Left ventricle myocardium inferior (tissue), 1 donor: ENCODE measurements around the gene ZNF579. TPM values are rescaled to one million over a fixed set of nuclear protein-coding genes. Genes with fewer than 3 reads are reported as not detected.

Source experiments
- DNase-seq: peaks from one replicate; pipeline ENCODE4 v3.0.0-alpha.2; 2020
- H3K27ac ChIP-seq: fragments of 200-600 bp; replicated peaks from 2 replicates; pipeline ENCODE4 v1.8.0; 2021
- H3K27me3 ChIP-seq: fragments of 200-600 bp; 2 replicates; pipeline ENCODE4 v1.8.0; 2021; ENCODE audit warnings: low read depth
- H3K36me3 ChIP-seq: fragments of 200-600 bp; 2 replicates; pipeline ENCODE4 v1.8.0; 2021
- H3K4me1 ChIP-seq: fragments of 200-600 bp; 2 replicates; pipeline ENCODE4 v1.8.0; 2021
- H3K4me3 ChIP-seq: fragments of 200-600 bp; 2 replicates; pipeline ENCODE4 v1.8.0; 2021; ENCODE audit warnings: mild to moderate bottlenecking, moderate library complexity
- H3K9me3 ChIP-seq: fragments of 200-600 bp; replicated peaks from 2 replicates; pipeline ENCODE4 v1.8.0; 2021
- intact Hi-C: fragments of 100-400 bp; cut with micrococcal nuclease; formaldehyde crosslinking; loops from one replicate; pipeline ENCODE4 v1.11.0; 2022
- total RNA-seq: library from RNA; stranded (reverse); fragmentation: NEBNext Ultra II Directional; extraction: Animal tissue kit (Norgen Biotek cat#: 25700); gene quantifications from one replicate; pipeline ENCODE4 v1.2.1, GENCODE V29; 2021
- TF ChIP-seq, protein P1 (sequence below): fragments of 200-600 bp; IDR thresholded peaks from 2 replicates; pipeline ENCODE4 v1.8.0; 2021; ENCODE audit warnings: antibody characterized with exemption, mild to moderate bottlenecking, borderline replicate concordance
- donor health status: DM: no; HTN: yes; CAD: no; lungs with severe emphysema.

The ZNF579 gene
- total RNA-seq, 1 donor from 2014 or later = 11.5 TPM

- H3K27me3 ChIP-seq = no peaks in the 10 kb centered on the region
- no peak overlapping the region for H3K27ac ChIP-seq
- H3K36me3 ChIP-seq = peaks cover 49% of the 10 kb centered on the region
- intact Hi-C loops = no loop called here
- H3K4me1 ChIP-seq = peaks cover 30% of the 10 kb centered on the region
- H3K9me3 ChIP-seq = no peaks in the 10 kb centered on the region
- TF ChIP-seq, protein P1, sequence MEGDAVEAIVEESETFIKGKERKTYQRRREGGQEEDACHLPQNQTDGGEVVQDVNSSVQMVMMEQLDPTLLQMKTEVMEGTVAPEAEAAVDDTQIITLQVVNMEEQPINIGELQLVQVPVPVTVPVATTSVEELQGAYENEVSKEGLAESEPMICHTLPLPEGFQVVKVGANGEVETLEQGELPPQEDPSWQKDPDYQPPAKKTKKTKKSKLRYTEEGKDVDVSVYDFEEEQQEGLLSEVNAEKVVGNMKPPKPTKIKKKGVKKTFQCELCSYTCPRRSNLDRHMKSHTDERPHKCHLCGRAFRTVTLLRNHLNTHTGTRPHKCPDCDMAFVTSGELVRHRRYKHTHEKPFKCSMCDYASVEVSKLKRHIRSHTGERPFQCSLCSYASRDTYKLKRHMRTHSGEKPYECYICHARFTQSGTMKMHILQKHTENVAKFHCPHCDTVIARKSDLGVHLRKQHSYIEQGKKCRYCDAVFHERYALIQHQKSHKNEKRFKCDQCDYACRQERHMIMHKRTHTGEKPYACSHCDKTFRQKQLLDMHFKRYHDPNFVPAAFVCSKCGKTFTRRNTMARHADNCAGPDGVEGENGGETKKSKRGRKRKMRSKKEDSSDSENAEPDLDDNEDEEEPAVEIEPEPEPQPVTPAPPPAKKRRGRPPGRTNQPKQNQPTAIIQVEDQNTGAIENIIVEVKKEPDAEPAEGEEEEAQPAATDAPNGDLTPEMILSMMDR = no peak
- DNase-seq = no peak
- H3K4me3 ChIP-seq = no peak overlapping the region
These were observed 34.3 kb upstream of the ZNF579 start for GRCh38 chr19:55614711-55615542.

GRCh38 chr19:55613930-55614710, 33.5 kb upstream of the ZNF579 start:
- intact Hi-C loops = no loop called here
- Histone ChIP-seq H3K27ac (no peak overlapping the region), H3K36me3 (peaks cover 57% of the 10 kb centered on the region), H3K27me3 (no peaks in the 10 kb centered on the region), H3K9me3 (no peaks in the 10 kb centered on the region), H3K4me3 (no peak overlapping the region), H3K4me1 (peaks cover 30% of the 10 kb centered on the region)
- DNase-seq = no peak
- TF ChIP-seq, protein P1 = no peak

DNA sequence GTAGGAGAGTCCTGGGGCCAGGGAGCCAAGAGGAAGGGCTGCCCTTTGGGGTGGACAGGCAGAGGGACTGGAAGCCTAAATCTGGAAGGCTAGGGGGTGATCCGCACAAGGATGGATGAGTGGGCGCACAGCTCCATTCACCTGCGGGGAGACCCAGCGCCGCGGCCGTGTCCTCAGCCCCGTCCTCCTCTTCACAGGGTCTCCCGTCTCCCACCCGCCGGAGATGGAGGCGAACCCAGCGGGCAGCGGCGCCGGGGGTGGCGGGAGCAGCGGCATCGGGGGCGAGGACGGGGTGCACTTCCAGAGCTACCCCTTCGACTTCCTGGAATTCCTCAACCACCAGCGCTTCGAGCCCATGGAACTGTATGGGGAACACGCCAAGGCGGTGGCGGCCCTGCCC, 32.7 kb upstream of the ZNF579 start:
- no peaks in the 10 kb centered on the region for H3K9me3 ChIP-seq
- DNase-seq = no peak
- H3K27ac ChIP-seq = peak overlapping the region; percentile 88
- peaks cover 33% of the 10 kb centered on the region for H3K4me1 ChIP-seq
- H3K27me3 ChIP-seq = no peaks in the 10 kb centered on the region
- H3K4me3 ChIP-seq = no peak overlapping the region
- H3K36me3 ChIP-seq = peaks cover 60% of the 10 kb centered on the region
- intact Hi-C loops = no loop called here
- TF ChIP-seq, protein P1 = no peak

DNA sequence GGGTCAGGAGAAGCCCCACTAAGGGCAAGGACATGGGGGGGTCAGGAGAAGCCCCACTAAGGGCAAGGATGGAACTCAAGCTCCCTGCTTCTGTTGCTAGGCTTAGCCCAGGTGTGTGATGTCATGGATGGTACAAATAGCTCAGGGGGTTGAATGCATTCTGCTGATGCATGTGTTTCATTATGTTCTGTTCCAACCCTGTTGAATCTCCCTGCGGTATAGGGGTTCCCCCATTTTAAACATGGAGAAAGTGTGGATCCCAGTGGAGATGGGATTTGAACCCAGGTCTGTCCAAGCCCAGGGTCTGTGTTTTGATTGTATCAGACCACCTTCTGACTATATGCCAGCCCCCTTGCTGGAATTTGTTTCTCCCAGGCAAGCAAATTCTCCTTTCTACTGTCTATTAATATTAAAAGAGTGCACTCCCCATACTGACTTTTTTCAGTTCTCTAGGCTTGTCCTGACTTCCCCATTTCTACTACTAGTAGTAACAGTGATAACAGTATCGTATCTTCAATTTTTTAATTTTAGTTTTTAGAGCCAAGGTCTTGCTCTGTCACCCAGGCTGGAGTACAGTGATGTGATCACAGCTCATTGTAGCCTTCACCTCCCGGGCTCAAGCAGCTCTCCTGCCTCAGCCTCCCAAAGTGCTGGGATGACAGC, 31.5 kb upstream of the ZNF579 start:
- DNase-seq = no peak
- Histone ChIP-seq H3K4me1 (peaks cover 45% of the 10 kb centered on the region), H3K27ac (peak overlapping the region; percentile 88), H3K27me3 (no peaks in the 10 kb centered on the region), H3K36me3 (peaks cover 51% of the 10 kb centered on the region), H3K9me3 (no peaks in the 10 kb centered on the region), H3K4me3 (peak overlapping the region; percentile 25)
- intact Hi-C loops = no loop called here
- TF ChIP-seq, protein P1 = no peak

GRCh38 chr19:55611300-55611982, 30.8 kb upstream of the ZNF579 start:
- DNase-seq = no peak
- intact Hi-C loops = no loop called here
- peak overlapping the region; percentile 88 for H3K27ac ChIP-seq
- H3K9me3 ChIP-seq = no peaks in the 10 kb centered on the region
- TF ChIP-seq, protein P1 = no peak
- H3K27me3 ChIP-seq = no peaks in the 10 kb centered on the region
- H3K4me3 ChIP-seq = peak overlapping the region; percentile 25
- H3K36me3 ChIP-seq = peaks cover 44% of the 10 kb centered on the region
- H3K4me1 ChIP-seq = peaks cover 51% of the 10 kb centered on the region
